ENCODE results near the gene ETFA. TPM values are rescaled to one million over a fixed set of nuclear protein-coding genes. Genes with fewer than 3 reads are reported as not detected.

ETFA gene
- 132 TPM for polyA plus RNA-seq (2013, experiment 1 of 2; ENCODE audit: insufficient read length)
- polyA plus RNA-seq (2013, experiment 2 of 2; ENCODE audit: insufficient read length), result 132 TPM

DNA sequence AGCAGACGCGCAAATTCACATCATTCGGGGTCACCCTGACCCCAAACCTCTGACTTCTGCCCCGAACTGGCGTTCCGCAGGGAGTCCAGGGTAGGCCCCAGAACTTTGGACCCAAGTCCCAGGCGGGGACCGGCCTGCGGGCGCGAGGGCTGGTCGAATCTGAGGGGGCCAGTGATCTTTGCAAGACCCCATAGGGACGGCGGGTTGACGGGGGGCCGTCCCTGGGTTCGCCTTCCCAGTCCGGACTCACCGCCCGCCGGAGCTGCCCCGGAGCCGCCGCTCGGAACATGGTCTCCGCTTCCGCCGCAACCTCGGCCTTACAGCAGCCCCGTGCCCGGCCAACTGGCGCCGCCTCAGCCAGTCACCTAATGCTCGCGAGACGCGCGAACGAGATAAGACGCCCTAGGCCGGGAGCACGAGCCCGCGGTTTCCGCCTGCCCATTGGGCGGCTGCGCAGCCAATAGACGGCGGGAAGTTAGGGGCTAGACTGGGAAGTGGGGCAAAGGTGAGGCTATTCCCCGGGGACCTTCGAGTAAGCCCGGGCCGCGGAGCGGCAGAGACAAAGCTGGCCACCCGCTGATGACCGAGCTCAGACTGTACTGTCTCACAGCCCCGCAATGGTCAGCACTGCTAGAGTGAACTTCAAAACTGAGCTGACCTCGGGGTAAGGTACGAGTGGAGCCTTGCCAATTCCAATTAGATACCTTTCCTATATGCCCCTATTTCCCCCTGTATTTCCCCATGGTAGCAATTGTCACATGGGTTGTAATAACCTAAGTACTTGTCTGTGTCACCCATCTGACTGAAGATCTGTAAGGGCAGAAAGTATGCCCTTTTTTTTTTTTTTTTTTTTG, at the start of gene ETFA:
ETFA (minus strand) TSS at position 370 of the 854 bp plus-strand sequence; CDS start at position 289, 81 bp downstream.
- peak; percentile 97 for DNase-seq

DNA sequence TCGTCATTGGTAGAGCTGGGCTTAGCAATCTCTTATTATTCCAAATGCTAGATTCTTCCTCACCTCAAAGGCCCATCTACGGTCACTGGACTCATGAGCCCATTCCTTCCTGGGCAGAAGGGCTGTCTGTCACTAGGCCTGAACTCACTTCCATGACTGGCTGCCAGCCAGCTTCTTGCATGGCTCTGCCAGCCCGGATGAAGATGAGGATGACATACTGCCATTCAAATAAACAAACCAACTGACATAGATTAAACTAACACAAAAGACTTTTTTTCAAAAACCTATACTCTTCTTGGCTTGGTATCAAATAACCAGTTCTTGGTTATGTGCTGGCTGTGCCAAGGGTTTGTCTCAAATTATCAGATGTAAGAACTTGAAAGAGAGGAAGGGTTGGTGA, 49.1 kb upstream of the ETFA start:
- DNase-seq, result no peak

DNA sequence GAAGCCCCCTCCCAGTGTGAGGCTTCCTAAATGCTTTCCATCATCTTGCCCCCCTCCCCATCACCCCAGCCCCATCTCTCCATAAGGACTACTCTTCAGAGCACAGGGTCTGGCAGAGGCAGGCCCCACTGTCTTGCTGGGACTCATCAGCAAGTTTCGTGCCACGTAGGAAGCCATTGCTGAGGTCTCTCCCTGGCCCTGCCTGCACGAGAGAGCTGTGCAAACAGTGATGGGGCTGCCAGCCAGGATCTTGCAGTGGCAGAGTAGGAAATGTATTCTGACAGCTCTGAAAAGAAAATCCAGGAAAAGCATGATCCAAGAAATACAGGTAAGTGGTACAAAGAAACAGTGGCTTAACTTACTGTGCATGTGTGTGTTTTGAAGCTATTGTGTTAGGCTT, 47.9 kb upstream of the ETFA start:
- DNase-seq, result no peak

DNA sequence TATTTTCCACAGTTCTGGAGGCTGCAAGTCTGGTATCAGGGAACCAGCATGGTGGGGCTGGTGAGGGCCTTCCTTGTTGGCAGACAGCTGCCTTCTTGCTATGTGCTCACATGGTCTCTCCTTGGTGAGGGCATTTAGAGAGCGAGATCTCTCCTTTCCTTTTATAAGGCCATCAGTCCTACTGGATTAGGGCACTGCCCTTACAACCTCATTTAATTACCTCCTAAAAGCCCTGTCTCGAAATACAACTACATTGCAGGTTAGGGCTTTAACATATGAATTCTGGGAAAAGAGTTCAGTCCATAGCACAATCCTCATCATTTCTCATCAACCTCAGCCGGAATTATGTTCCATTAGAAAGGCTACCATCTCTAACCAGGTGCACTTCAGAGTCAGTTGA, 47.2 kb upstream of the ETFA start:
- DNase-seq, result no peak

DNA sequence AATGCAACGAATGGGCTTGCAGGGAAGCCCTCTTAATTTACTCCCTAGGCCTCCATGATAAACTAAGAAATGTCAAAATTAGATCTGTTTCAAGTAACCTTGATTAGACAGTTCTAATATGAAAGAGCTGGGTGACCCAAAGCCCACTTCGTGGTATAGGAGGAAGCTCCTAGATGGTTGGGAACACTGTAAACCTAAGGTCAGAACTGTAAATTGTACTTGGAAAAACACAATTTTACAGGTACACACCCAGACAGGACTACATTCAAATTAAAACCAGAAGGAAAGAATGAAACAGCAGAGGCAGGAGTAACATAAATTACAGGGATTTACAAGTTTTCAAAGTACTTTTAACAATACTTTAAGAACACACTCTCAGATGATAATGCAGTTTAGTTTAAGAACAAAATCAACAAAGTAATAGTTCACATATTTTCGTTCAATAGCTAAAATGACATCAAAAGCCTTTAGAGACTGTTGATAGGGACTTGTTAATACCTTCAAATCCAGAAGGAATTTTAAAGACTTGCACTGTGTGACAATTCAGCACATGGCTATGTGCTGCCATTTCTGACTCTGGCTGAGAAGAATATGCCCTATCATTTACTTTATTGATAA, 43.7 kb upstream of the ETFA start:
- no peak for DNase-seq

DNA sequence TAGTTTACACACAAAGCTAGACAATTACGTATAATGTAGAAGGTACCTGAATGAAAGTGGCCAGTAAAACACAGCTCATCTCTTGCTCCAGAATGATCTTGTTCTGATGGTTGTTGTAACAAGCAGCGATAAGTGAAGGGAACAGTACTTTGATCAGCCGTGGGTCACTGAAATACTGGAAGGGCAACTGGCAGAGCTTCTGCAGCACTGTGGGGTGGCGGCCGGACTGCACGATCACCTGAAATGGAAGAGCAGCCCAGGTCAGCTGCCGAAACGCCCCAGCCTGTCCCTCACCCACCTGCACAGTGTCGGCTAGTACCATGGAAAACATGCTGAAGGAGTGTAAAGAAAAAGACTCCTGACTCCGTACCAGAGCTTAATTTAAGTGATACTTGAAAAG, 42.6 kb upstream of the ETFA start:
- DNase-seq, result no peak

DNA sequence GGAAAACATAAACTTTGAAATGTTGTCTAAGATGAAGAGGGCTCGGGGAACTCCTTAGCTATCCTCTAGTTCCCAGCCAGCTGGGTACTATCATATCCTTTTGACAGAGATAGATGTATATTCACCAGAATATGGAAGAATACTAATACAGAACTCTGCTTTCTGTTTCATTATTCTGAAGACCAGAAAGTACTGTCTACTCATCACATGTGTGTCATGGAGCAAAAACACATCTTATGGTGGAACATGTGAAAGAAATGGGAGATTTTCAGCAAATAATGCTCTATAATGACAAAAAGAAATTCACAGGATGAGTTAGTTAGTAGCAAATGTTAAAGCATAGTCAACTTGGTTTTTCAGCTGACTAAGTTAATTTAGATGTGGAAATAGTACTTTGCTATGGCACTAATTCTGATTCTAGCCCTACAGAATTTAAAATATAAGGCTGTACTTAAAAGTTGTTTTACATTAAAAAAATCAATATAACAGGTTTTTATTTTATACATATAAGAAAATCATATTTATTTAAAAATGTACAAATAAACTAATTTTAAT, 41.8 kb upstream of the ETFA start:
- DNase-seq, result no peak

DNA sequence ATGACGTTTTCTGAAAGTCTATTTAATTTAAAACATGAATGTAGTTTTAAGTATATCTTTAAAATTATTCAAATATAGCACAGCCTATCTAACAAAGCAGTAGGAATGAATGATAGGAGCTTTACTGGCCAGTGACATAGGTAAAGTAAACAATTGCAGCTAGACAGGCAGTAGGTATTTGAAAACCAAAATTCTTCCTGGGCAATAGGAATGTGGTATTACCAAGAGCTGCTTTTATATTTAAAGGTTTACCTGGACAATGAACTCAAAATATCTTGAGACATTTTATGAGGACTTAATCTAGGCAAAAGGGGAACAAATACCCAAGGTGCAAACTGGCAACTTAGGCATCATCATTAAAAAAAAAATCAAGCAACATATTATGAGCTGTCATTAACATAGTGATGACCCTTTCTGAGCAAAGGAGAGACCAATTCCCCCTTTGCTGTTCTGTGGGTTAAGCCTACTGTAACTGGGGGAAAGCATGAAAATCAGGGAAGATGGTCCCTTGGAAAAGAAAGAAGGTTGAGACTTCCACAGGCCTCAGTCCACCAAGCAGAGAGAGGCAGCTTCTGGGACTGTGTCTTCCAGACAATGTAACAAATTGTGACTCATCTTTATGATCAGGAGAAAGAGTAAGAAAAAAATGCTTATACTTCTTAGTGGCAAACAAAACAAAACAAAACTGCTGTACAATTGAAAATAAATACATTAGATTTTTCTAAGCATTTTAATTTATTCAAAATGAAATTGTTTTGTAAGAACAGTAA, 38.2 kb upstream of the ETFA start:
- no peak for DNase-seq

DNA sequence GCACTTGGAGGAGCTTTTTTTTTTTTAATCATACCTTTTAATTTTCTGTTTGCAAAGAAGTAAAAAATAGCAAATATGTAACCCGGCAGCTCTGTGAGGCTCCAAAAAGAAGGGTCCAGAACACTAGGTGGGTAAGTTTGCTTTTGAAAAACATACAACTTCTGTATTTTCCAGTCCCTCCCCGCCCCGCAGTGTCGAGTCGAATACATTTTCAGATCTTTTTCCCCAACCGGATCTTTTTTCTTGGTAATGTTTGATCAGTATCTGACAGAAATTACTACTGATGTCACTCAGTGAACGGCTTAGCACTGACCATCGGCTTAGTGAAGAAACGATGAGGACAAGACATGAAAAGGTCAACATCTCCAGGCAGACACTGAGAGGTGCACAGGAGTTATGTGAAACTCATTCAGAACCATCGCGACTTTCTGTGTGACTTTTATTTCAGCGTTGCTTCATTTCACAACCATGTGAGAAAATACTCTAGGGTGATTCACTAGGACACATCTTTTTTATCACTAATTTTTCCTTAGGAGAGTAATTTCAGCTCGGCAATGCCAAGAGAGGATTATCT, 36.3 kb upstream of the ETFA start:
- no peak for DNase-seq

DNA sequence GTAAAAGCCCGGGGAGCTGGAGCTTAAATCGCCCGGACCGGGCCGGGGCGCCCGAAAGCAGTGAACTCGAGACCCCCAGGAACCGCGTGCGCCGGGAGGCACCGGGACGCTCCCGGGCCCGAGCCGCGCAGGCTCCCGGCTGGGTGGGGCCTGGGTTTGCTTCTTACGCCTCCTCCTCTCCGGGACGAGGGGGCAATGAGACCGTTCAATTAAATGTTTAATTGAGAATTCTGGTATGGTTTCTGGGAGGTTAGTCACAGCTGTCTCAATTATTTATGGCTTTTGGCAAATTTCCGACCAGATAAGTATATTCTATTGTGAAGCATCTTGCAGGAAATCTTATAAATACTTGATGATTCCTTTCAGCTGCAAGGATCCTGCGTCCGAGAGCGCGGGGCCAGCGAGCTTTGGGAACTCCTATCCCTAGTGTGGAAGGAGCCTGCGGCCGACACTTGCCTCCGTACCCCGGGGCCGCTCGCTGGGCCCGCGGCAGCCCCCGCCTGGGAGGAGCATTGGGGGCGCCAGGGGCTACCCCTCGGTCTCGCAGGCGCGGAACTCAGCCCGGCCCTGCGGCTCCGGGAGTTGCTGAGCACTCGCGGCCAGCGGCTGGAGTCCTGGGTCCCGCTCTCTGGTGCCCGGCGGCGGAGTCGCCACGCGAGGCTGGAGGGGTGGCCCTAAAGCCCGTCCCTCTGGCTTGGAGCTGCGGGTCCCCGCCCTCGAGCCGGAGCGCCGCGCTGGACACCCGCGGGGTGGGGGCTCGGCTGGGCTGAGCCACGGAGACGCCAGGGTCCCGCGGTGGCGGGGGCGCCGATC, 35.6 kb upstream of the ETFA start:
- DNase-seq, result peak; percentile 53

DNA sequence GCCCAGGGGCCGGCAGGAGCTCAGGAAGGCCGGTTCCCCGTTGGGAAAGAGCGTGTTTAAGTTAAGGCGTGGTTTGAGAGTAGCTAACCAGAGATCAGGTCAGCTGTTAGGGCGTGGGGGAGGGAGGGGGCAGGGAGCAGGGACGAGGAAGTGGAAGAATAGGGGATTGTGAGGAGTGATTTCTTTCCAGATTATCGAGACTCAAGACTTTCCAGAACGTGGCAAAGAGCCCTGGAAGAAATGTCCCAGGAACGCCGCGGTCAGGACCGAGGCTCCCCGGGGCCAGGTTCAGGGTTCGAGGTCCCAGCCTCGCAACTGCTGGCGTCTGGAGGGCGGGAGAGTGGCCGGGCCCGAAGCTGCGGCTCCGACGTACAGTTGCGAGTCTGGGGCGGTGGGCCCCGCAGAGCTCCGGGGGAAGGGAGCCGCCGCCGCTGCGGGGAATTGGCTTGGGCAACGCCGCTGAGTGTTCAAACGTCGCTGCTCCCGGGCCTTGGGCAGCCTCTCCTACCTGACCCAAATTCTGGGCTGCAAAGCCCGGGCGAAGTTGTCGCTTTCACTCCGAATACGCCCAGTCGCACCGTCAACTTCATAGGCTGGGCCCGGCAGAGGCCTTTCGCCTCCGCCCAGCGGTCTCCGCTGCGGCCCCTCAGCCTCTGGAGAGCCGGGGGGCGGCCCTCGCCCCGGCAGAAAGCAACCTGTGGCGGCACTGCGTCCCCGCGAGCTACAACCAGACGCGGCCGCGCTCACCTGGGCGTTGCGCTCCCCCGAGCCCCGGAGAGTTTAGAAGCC, 34.8 kb upstream of the ETFA start:
- no peak for DNase-seq

DNA sequence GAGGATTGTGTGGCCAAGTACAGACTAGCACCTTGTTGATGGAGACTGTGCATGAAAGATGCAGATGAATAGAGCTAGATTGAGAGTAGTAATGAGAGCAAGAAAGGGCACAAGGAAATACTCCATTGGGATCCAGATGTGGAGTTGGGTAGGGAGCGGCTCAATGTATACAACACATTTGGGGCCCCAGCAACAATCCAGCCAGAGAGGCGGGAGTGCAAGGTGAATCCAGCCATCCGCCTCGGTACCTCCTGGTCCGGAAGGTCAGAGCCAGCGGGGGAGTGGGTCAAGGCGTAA, 34.3 kb upstream of the ETFA start:
- no peak for DNase-seq

DNA sequence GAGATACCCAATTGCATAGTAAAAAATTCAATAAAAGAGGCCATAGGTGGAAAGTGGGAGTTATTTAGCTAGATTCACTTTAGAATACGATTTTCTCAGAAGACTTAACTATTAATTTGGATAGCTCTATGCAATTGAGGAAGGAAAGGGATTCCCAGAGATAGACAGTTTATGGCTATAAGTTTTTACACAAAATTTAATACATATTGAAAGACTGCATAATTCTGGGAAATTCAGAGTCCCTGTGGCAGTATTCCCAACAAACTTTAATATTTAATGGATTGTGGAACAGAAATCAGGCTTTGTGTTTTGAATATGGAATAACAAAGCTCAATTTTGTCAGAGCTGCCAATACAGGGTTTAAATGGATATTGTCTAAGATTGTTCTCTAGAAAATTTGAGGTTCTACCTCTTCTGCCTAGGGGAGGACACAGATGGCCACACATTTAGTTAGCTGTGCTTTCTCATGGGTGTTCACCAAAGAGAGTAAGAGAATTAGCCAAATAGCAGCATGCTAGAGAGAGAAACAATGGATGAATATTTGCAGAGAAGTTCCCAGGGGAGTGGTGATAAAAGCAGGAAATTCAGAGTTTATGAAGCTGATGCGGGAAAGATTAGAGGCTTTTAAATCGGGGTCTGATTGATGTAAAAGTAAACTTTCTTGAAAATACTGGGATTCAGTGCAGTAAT, 33.8 kb upstream of the ETFA start:
- no peak for DNase-seq

DNA sequence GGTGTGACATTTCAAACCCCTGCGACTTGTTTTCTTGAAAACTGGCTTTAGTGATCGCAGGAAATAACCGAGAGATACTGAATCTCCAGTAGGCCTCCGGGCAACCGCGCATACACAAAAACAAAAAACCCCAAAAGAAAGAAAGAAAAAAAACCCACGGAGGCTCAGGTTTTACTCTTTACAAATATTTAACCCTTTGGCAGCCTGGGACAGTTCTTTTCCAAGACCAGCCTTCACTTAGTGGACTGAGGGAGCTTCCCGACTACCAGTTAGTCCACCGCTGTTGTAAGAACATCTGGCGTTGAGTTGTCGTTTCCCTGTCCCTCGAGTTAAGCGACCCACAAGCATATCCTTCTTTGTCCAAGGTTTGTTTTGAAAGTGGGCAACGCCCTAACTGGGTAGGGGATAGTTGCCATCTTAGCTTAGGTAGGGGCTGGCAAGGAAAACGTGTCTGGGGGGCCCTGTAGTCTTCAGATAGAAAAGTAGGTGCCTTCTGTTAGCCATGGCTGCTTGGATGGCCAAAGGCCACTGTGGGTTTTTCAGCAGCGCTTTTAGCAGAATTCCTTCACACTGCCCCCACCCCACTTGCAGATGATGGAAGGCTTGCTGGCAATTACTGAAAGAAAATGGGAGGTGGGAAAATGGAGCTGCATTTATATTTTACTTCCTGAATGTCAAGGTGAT, 32.2 kb upstream of the ETFA start:
- no peak for DNase-seq

DNA sequence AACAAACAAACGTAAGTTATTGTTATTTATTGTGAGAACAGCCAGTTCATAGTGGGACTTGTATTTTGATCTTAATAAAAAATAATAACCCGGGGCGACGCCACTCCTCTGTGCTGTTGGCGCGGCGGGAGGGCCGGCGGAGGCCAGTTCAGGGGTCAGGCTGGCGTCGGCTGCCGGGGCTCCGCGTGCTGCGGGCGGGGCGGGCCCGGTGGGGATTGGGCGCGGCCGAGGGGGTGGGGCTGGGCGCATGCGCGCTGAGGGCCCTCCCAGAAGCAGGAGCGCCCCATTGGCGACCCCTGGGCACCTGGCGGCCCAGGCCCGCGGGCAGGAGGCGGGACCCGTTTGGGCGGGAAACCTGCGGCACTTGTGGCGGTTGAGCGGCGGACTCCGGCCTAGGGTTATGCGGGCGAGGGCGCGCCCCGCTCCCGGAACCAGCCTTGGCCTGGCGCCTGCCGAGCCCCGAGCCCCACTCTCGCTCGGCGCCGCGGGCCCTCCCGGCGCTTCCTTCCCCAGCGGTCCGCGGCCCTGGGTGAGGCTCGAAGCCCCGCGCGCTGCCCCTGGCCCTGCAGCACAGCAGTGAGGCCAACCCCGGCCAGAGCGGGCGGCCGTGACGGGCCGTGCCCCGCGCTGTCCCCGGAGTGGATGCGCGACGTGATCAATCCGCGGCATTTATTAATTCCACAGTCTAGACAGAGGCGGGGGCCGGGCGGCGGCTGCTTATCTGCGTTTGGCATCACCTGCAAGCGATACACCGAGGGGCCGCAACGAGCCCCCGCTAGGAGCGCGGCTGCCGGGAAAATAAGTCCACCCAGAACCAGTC, 31.3 kb upstream of the ETFA start:
- no peak for DNase-seq

DNA sequence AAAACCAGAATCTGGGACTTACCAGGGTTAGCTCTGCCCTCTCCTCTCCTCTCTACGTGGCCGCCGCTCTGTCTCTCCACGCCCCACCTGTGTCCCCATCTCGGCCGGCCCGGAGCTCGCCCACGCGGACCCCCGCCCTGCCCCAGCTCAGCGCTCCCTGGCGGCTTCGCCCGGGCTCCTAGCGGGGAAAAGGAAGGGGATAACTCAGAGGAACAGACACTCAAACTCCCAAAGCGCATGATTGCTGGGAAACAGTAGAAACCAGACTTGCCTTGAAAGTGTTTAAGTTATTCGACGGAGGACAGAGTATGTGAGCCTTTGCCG, 30.8 kb upstream of the ETFA start:
- no peak for DNase-seq

DNA sequence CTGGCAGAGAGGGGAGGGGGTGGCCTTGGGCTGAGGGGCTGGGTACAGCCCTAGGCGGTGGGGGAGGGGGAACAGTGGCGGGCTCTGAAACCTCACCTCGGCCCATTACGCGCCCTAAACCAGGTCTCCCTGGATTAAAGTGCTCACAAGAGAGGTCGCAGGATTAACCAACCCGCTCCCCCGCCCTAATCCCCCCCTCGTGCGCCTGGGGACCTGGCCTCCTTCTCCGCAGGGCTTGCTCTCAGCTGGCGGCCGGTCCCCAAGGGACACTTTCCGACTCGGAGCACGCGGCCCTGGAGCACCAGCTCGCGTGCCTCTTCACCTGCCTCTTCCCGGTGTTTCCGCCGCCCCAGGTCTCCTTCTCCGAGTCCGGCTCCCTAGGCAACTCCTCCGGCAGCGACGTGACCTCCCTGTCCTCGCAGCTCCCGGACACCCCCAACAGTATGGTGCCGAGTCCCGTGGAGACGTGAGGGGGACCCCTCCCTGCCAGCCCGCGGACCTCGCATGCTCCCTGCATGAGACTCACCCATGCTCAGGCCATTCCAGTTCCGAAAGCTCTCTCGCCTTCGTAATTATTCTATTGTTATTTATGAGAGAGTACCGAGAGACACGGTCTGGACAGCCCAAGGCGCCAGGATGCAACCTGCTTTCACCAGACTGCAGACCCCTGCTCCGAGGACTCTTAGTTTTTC, 30.2 kb upstream of the ETFA start:
- no peak for DNase-seq

DNA sequence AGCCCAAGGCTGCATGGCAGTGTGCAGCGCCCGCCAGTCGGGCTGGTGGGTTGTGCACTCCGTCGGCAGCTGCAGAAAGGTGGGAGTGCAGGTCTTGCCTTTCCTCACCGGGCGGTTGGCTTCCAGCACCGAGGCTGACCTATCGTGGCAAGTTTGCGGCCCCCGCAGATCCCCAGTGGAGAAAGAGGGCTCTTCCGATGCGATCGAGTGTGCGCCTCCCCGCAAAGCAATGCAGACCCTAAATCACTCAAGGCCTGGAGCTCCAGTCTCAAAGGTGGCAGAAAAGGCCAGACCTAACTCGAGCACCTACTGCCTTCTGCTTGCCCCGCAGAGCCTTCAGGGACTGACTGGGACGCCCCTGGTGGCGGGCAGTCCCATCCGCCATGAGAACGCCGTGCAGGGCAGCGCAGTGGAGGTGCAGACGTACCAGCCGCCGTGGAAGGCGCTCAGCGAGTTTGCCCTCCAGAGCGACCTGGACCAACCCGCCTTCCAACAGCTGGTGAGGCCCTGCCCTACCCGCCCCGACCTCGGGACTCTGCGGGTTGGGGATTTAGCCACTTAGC, 29.6 kb upstream of the ETFA start:
- no peak for DNase-seq

Measured in fibroblast of skin of abdomen (primary cell).